Kidney (tissue), 14 donors: Measurements from ENCODE around the gene MED13L. TPM values are rescaled to one million over a fixed set of nuclear protein-coding genes. Genes with fewer than 3 reads are reported as not detected.

Experiments
- DNase-seq, 5 donors: peaks; one replicate each; pipeline ENCODE4 v3.0.0-alpha.2; 2013 to 2020
- FAIRE-seq: peaks from 2 replicates; lab custom pipeline; 2012; peaks lifted over from hg19 to GRCh38; lab: Jason Lieb, UNC
- H3K27ac ChIP-seq, 2 donors: one replicate each; pipeline ENCODE4 v1.7.0; 2013; ENCODE audit warnings: low read depth in 2 of 2, low read length in 2 of 2, inconsistent platforms in 1 of 2
- H3K27me3 ChIP-seq: one replicate; pipeline ENCODE4 v1.7.1; 2013; ENCODE audit warnings: low read length, inconsistent platforms; ENCODE audit not compliant: control insufficient read depth, insufficient read depth
- H3K36me3 ChIP-seq, 3 donors: one replicate each; pipeline versions ENCODE4 v1.7.0 to v1.7.1; 2013; ENCODE audit warnings: low read length in 3 of 3, control low read depth in 1 of 3, inconsistent platforms in 1 of 3; ENCODE audit not compliant: insufficient read depth in 3 of 3, control insufficient read depth in 2 of 3
- H3K4me1 ChIP-seq, 3 donors: one replicate each; pipeline versions ENCODE4 v1.7.0 to v1.7.1; 2013; ENCODE audit warnings: low read length in 3 of 3, inconsistent platforms in 1 of 3, low read depth in 1 of 3; ENCODE audit not compliant: control insufficient read depth in 2 of 3, insufficient read depth in 2 of 3
- H3K4me3 ChIP-seq, 3 donors: one replicate each; pipeline versions ENCODE4 v1.7.0 to v1.8.1; 2013; ENCODE audit warnings: low read length in 3 of 3, control low read depth in 1 of 3, inconsistent platforms in 1 of 3
- H3K9ac ChIP-seq, 3 donors: one replicate each; pipeline versions ENCODE4 v1.7.0 to v1.7.1; 2013; ENCODE audit warnings: low read length in 3 of 3, control low read depth in 1 of 3, inconsistent platforms in 1 of 3
- H3K9me3 ChIP-seq, 3 donors: one replicate each; pipeline versions ENCODE4 v1.7.0 to v1.7.1; 2013; ENCODE audit warnings: low read length in 3 of 3, control low read depth in 1 of 3, inconsistent platforms in 1 of 3; ENCODE audit not compliant: control insufficient read depth in 2 of 3, insufficient read depth in 1 of 3
- intact Hi-C: fragments of 100-400 bp; cut with DNase I; formaldehyde crosslinking; loops from one replicate; pipeline ENCODE4 v1.11.1; 2022
- polyA plus RNA-seq: library from polyadenylated mRNA; stranded (reverse); fragments of 350-450 nt; fragmentation: Illumina TruSeq; extraction: RNeasy Lipid Tissue Mini Kit (QIAGEN cat#74804); gene quantifications from one replicate; pipeline ENCODE4 v1.2.3, GENCODE V29; 2014; ENCODE audit warnings: low read depth, low replicate concordance; ENCODE audit not compliant: insufficient read depth
- total RNA-seq: library from RNA; stranded (reverse); fragmentation: NEBNext Ultra II Directional; extraction: Animal tissue kit (Norgen Biotek cat#: 25700); gene quantifications from one replicate; pipeline ENCODE4 v1.2.1, GENCODE V29; 2021
- TF ChIP-seq, protein P1 (sequence below): IDR thresholded peaks from 3 replicates; pipeline ENCODE4 v1.5.1; 2012; ENCODE audit warnings: mild to moderate bottlenecking, moderate library complexity, borderline replicate concordance; ENCODE audit not compliant: insufficient read depth; ENCODE audit errors: extremely low read depth
- donor health status: control.
- donor health status: control.
- donor health status: control.
- donor health status: control.
- donor health status: control.
- donor health status: DM: yes; HTN: yes; CAD: no.
- donor health status: Normal renal cell carcinoma (clear cell type).

The MED13L gene
- total and polyA plus RNA-seq, 2 donors from 2014 or later: 7.1 to 153 TPM

DNA sequence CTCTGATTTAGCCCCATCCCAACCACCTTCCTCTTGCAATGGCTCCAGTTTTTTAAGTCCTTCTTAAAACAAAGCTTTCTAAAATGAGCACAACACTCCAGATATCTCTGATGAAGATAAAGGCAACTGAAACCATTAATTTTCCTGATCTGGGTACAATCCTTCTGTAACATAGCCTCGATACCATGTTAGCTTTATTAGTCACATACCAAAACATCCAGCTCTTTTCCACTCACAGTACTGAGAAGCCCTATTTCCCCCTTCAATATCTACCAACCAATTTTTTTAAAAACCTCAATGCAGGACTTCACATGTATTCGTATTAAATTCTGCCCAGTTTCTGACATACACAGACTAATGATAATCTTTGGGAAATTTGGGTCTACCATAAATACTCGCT, 105.9 kb downstream of the MED13L start:
- Histone ChIP-seq H3K4me1 (no peaks in the 10 kb centered on the region), H3K36me3 (no peaks in the 10 kb centered on the region), H3K27me3 (no peaks in the 10 kb centered on the region), H3K4me3 (no peak overlapping the region), H3K9ac (no peak overlapping the region), H3K9me3 (no peaks in the 10 kb centered on the region), H3K27ac (no peak overlapping the region)
- intact Hi-C loops: no loop called here
- DNase-seq: no peak
- TF ChIP-seq, protein P1, sequence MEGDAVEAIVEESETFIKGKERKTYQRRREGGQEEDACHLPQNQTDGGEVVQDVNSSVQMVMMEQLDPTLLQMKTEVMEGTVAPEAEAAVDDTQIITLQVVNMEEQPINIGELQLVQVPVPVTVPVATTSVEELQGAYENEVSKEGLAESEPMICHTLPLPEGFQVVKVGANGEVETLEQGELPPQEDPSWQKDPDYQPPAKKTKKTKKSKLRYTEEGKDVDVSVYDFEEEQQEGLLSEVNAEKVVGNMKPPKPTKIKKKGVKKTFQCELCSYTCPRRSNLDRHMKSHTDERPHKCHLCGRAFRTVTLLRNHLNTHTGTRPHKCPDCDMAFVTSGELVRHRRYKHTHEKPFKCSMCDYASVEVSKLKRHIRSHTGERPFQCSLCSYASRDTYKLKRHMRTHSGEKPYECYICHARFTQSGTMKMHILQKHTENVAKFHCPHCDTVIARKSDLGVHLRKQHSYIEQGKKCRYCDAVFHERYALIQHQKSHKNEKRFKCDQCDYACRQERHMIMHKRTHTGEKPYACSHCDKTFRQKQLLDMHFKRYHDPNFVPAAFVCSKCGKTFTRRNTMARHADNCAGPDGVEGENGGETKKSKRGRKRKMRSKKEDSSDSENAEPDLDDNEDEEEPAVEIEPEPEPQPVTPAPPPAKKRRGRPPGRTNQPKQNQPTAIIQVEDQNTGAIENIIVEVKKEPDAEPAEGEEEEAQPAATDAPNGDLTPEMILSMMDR: no peak
- FAIRE-seq: no peak

DNA sequence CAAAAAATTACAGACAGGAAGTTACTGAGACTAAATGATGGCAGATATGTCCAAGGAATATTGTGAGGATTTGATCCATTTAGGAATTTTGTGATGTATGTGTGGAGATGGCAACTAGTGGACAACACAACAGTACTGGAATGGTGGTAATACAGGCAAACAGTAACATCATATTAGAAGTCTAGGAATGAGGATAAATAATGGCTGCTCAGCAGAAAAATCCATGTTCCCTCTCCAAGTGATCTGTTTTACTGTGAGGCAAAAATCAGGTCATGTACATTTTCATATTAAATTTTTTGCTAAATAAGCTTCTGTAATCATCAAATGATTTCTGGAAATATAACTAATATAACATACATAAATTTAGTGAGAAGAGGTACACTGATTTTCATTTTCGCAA, 108.4 kb downstream of the MED13L start:
- peaks cover 0 to 4% (median 0%) of the 10 kb centered on the region in 3 donors for H3K4me1 ChIP-seq
- TF ChIP-seq, protein P1: no peak
- DNase-seq (no peak), FAIRE-seq (no peak)
- H3K36me3 ChIP-seq: no peaks in the 10 kb centered on the region
- no peak overlapping the region for H3K4me3 ChIP-seq
- H3K27me3 ChIP-seq: no peaks in the 10 kb centered on the region
- intact Hi-C loops: no loop called here
- no peak overlapping the region for H3K9ac ChIP-seq
- H3K9me3 ChIP-seq: no peaks in the 10 kb centered on the region
- no peak overlapping the region for H3K27ac ChIP-seq

DNA sequence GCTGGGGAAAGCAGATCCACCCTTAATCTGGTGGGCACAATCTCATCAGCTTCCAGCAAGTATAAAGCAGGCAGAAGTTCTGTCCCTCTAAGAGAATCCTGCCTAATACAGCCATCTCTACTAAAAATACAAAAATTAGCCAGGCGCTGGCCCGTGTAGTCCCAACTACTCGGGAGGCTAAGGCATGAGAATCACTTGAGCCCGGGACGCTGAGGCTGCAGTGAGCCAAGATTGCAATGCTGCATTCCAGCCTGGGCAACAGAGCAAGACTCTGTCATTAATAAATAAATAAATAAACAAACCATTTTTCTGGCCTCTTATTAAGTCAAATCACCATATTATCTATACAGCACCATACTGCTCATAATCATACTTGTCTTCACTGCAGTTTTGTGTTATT, 111.2 kb downstream of the MED13L start:
- no peak overlapping the region for H3K4me3 ChIP-seq
- H3K36me3 ChIP-seq: no peaks in the 10 kb centered on the region
- TF ChIP-seq, protein P1: no peak
- H3K9me3 ChIP-seq: no peaks in the 10 kb centered on the region
- no peak overlapping the region for H3K27ac ChIP-seq
- intact Hi-C loops: no loop called here
- no peak overlapping the region for H3K9ac ChIP-seq
- no peaks in the 10 kb centered on the region for H3K27me3 ChIP-seq
- FAIRE-seq: no peak
- DNase-seq: no peak
- peaks cover 0 to 4% (median 0%) of the 10 kb centered on the region in 3 donors for H3K4me1 ChIP-seq

DNA sequence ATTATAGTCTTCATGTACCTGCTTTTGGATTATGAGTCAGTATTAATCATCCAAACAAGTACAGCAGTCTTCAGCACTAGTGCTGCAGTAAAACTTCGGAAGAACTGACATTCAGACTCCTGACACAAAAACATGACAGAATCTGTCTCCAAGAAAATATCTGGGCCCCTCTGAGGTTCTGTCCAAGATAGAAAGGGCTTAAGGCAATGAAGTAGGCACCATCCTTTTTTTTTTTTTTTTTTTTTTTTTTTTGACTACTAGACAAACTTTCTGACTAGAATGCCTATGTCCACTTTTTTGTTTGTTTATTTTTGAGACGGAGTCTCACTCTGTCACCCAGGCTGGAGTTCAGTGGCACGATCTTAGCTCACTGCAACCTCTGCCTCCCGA, 112.5 kb downstream of the MED13L start:
- TF ChIP-seq, protein P1: no peak
- Histone ChIP-seq H3K27ac (no peak overlapping the region), H3K27me3 (no peaks in the 10 kb centered on the region), H3K4me3 (no peak overlapping the region), H3K4me1 (peaks cover 0 to 4% (median 0%) of the 10 kb centered on the region in 3 donors), H3K36me3 (no peaks in the 10 kb centered on the region), H3K9ac (no peak overlapping the region), H3K9me3 (no peaks in the 10 kb centered on the region)
- no peak for FAIRE-seq
- intact Hi-C loops: no loop called here
- no peak for DNase-seq
